ENCODE results near the gene VPS13A.

VPS13A gene

DNA sequence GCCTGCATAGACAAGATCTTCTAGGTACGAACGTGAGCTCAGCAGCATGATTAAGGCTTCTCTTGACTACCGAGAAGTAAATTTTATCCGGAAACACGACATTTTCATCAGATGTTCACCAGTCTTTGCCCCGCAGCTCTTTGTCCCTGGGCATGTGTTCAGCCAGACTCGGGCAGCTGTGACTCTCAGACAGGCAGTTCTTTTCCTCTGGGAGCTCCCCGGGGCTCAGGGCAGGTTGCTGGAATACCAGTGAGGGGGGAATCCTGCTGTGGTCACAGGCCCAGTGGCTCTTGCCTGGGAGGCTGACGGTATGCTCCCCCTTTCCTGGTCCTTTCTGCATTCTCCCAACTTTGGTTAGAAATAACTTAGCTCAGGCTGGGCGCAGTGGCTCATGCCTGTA lies 284.7 kb downstream of the VPS13A start:
- DNase-seq = no peak

DNA sequence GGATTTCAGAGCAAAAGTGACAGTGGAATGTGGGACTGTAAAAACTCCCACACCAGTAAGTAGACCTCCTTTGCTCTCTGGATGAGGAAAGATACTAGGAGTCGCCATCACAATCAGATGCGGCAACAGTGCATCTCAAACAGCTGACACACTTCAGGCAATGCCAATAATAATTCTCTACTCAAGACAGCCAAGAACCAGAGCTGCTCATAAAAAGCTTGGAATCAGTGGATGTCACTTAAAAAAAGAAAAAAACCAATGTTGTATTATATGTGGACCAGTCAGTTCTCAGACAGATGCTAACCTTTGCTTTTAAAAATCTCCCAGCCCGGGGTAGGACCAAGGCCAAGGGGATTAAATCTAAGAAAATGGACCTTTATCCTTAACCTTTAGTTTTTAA lies 285.8 kb downstream of the VPS13A start:
- no peak for DNase-seq

- DNase-seq = no peak
These were observed 287.3 kb downstream of the VPS13A start for GRCh38 chr9:77464661-77465060.

DNA sequence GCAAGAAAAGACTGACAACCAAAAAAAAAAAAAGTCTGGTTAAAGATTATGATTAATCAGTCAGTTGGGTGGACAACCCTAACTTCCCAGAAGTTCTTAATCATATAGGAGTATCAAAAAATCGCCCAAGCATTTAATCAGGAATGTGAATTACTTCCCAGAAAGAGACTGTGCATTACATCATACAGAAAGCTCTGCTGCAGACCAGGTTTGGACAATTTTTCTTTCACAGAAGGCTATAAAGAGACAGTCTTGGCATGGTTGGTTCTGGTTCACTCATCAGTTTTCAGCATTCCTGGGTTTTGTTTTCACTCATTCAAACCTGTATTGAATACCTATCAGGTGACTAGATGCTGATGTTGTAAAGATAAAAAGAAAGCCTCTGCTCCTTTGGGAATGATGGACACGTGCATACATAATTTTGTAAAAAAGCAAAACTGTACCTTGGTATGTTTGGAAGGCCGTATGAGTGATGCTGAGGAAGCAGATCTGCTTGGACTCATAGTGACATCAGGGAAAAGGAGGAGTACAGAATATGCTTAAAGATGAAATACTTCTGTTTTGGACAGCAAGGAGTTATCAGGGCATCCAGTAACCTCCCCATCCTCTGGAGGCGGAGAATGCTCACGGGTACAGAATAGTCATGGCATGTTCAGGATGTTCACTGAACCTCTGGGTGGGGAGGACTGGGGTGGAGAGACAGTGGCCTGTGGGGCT lies 292.3 kb downstream of the VPS13A start:
- DNase-seq = no peak
